K562 (cell line): ENCODE results near the gene LONRF2. TPM values are rescaled to one million over a fixed set of nuclear protein-coding genes. Genes with fewer than 3 reads are reported as not detected.
A peak's percentile ranks its signal among the peaks of the same experiment; 100 is the strongest.

Source experiments
- ATAC-seq: fragments of 200-7000 bp; cut with Tn5 transposase; 3 replicates; pipeline ENCODE4 v1.9.1; 2020; ENCODE audit warnings: moderate library complexity
- BruUV-seq: library from RNA; stranded (reverse); fragments of 400-500 nt; replicated peaks from 2 replicates; lab custom pipeline; 2021; lab: Mats Ljungman, UMichigan
- CTCF ChIA-PET: fragments of 300-600 bp; formaldehyde crosslinking; extraction: SDS; loops from one replicate; lab custom pipeline; 2021; ENCODE audit warnings: low intra/inter-chr PET ratio; lab: Yijun Ruan, JAX
- POLR2A ChIA-PET: fragments of 300-600, 350-650 bp; sonication (Branson Sonifier 250); formaldehyde crosslinking; extraction: SDS; loops from one replicate; lab custom pipeline; 2021; ENCODE audit warnings: antibody characterized with exemption, inconsistent platforms; lab: Yijun Ruan, JAX
- DNase-seq, 4 experiments: peaks; one replicate each; pipeline versions ENCODE4 v3.0.0 to v3.0.0-alpha.2; 2011 to 2018; ENCODE audit warnings: low spot score in 3 of 4, mixed read lengths in 3 of 4; ENCODE audit errors: extremely low read depth in 1 of 4
- FAIRE-seq: peaks from 2 replicates; lab custom pipeline; 2011; peaks lifted over from hg19 to GRCh38; lab: Jason Lieb, UNC
- H2AFZ ChIP-seq: 2 replicates; pipeline ENCODE4 v1.6.0; 2011; ENCODE audit warnings: low read depth, low read length, control low read depth, inconsistent platforms
- H3K27ac ChIP-seq: fragments of 200-600 bp; 3 replicates; pipeline ENCODE4 v1.8.0; 2011; ENCODE audit warnings: low read depth, mild to moderate bottlenecking, control low read depth, inconsistent platforms, low read length, moderate library complexity, mixed read lengths; ENCODE audit errors: extremely low read depth
- H3K27me3 ChIP-seq, 2 experiments: fragments of 300-600 bp in 1 of 2; 2 replicates in 1 of 2; 3 replicates in 1 of 2; pipeline versions ENCODE4 v1.6.0 to v1.8.0; 2011; ENCODE audit warnings: inconsistent platforms in 2 of 2, low read length in 2 of 2, mild to moderate bottlenecking in 1 of 2, mixed read lengths in 1 of 2, moderate library complexity in 1 of 2; ENCODE audit not compliant: control insufficient read depth in 2 of 2, insufficient read depth in 2 of 2
- H3K36me3 ChIP-seq: fragments of 300-600 bp; 3 replicates; pipeline ENCODE4 v1.8.0; 2011; ENCODE audit warnings: mild to moderate bottlenecking, low read length, inconsistent platforms; ENCODE audit not compliant: control insufficient read depth, insufficient read depth
- H3K4me1 ChIP-seq, 2 experiments: fragments of 200-600 bp in 1 of 2; replicated peaks in 1 of 2; 2 replicates in 1 of 2; 3 replicates in 1 of 2; pipeline versions ENCODE4 v1.5.1 to v1.8.0; 2011; ENCODE audit warnings: inconsistent platforms in 2 of 2, low read length in 2 of 2, mild to moderate bottlenecking in 1 of 2, mixed read lengths in 1 of 2, moderate library complexity in 1 of 2; ENCODE audit not compliant: control insufficient read depth in 2 of 2, insufficient read depth in 2 of 2
- H3K4me2 ChIP-seq: 2 replicates; pipeline ENCODE4 v1.6.1; 2011; ENCODE audit warnings: low read length, control low read depth, inconsistent platforms, mixed read lengths; ENCODE audit not compliant: insufficient read depth
- H3K4me3 ChIP-seq: fragments of 200-600 bp; sonication (generic), shearing (Covaris generic); 2 replicates; pipeline ENCODE4 v1.5.1; 2016; ENCODE audit warnings: control low read depth, inconsistent platforms
- H3K79me2 ChIP-seq: fragments of 200-600 bp; 3 replicates; pipeline ENCODE4 v1.8.0; 2011; ENCODE audit warnings: low read length, inconsistent platforms; ENCODE audit not compliant: control insufficient read depth, insufficient read depth
- H3K9ac ChIP-seq, 2 experiments: 2 replicates each; pipeline versions ENCODE4 v1.6.0 to v1.6.1; 2011; ENCODE audit warnings: low read depth in 2 of 2, low read length in 2 of 2, control low read depth in 1 of 2, inconsistent platforms in 1 of 2, mild to moderate bottlenecking in 1 of 2, mixed read lengths in 1 of 2; ENCODE audit not compliant: insufficient read depth in 1 of 2
- H3K9me1 ChIP-seq: one replicate; pipeline ENCODE4 v1.6.0; 2011; ENCODE audit warnings: inconsistent platforms, mild to moderate bottlenecking, low read length, moderate library complexity; ENCODE audit not compliant: control insufficient read depth, insufficient read depth
- H3K9me3 ChIP-seq: replicated peaks from 2 replicates; pipeline ENCODE4 v1.5.1; 2011; ENCODE audit warnings: low read depth, low read length, inconsistent platforms; ENCODE audit not compliant: control insufficient read depth, insufficient read depth
- H4K20me1 ChIP-seq: replicated peaks from 2 replicates; pipeline ENCODE4 v1.6.1; 2011; ENCODE audit warnings: low read length, inconsistent platforms, mixed read lengths; ENCODE audit not compliant: control insufficient read depth, insufficient read depth
- DNMT1 ChIP-seq: fragments of 450-650 bp; IDR thresholded peaks from 2 replicates; pipeline ENCODE4 v1.6.1; 2016; ENCODE audit warnings: antibody characterized with exemption, mild to moderate bottlenecking
- HMG20A ChIP-seq: fragments of 450-650 bp; formaldehyde crosslinking; conservative IDR thresholded peaks from 2 replicates; pipeline ENCODE4 v1.4.0; 2020; ENCODE audit warnings: mild to moderate bottlenecking, mixed read lengths
- HNRNPH1 ChIP-seq: fragments of 200-400 bp; formaldehyde crosslinking; optimal IDR thresholded peaks from 2 replicates; pipeline ENCODE3; 2017; ENCODE audit warnings: low read depth, mild to moderate bottlenecking, low read length, moderate library complexity
- NEUROD1 ChIP-seq: fragments of 150-350 bp; IDR thresholded peaks from 2 replicates; pipeline ENCODE4 v1.6.1; 2014; ENCODE audit warnings: borderline replicate concordance, low read length, low read depth; ENCODE audit not compliant: partially characterized antibody
- RAD21 ChIP-seq, 2 experiments: fragments of 250-450 bp in 1 of 2; fragments of 450-650 bp in 1 of 2; sonication (Bioruptor Pico) in 1 of 2; formaldehyde crosslinking in 1 of 2; IDR thresholded peaks in 1 of 2; conservative IDR thresholded peaks in 1 of 2; 2 replicates each; pipeline versions ENCODE4 v1.4.0 to v1.8.0; 2020 to 2022; ENCODE audit warnings: mild to moderate bottlenecking in 2 of 2, moderate library complexity in 1 of 2
- ZKSCAN8 ChIP-seq: fragments of 200-800 bp; sonication (Bioruptor generic); IDR thresholded peaks from 2 replicates; pipeline ENCODE4 v1.6.1; 2016; ENCODE audit warnings: missing genetic modification characterization, missing compliant biosample characterization
- WGBS: fragments of 100-300 bp; shearing (Covaris generic); methylation state at CpG from one replicate; pipeline ENCODE4 v1.1.6; 2016; ENCODE audit warnings: low coverage, mixed read lengths; ENCODE audit not compliant: insufficient coverage; ENCODE audit errors: missing lambda C conversion rate; 5-methylcytosine and 5-hydroxymethylcytosine counted together
- in situ Hi-C: fragments of 300-500 bp; cut with MboI; formaldehyde crosslinking; loops from 4 replicates; pipeline ENCODE4 v1.15.0; 2018; ENCODE audit warnings: inconsistent platforms, mixed read lengths
- intact Hi-C: fragments of 100-400 bp; cut with micrococcal nuclease; formaldehyde crosslinking; loops from 2 replicates; pipeline ENCODE4 v1.14.2; 2022
- polyA plus RNA-seq, 8 experiments: library from polyadenylated mRNA; depleted of rRNA in 4 of 8; stranded (reverse) in 5 of 8; unstranded in 3 of 8; fragments of >200 nt; fragmentation: Nextera tagmentation in 2 of 8; fragmentation: Illumina TruSeq in 1 of 8; extraction: Ambion mirVana in 2 of 8; extraction: Trizol in 1 of 8; gene quantifications; 2 replicates each; pipeline versions ENCODE4 v1.2.1 to v1.2.3, GENCODE V29; 2011 to 2014; ENCODE audit warnings: inconsistent platforms in 1 of 8, missing spikeins in 1 of 8
- total RNA-seq, 7 experiments: library from RNA; depleted of rRNA in 6 of 7; stranded (reverse); fragments of >200 nt in 6 of 7; fragmentation: Illumina TruSeq in 2 of 7; extraction: Trizol in 2 of 7; gene quantifications; 2 replicates each; pipeline versions ENCODE4 v1.2.1 to v1.2.3, GENCODE V29; 2011 to 2021; ENCODE audit warnings: low replicate concordance in 1 of 7
- TF ChIP-seq, protein P1 (sequence below): fragments of 450-650 bp; IDR thresholded peaks from 2 replicates; pipeline ENCODE4 v1.6.1; 2017; ENCODE audit warnings: antibody characterized with exemption
- TF ChIP-seq, protein P2 (sequence below): fragments of 250-450 bp; sonication (Bioruptor Pico); IDR thresholded peaks from 2 replicates; pipeline ENCODE4 v1.4.0; 2020
- TF ChIP-seq, protein P3 (sequence below): sonication (generic); formaldehyde crosslinking; IDR thresholded peaks from 2 replicates; pipeline ENCODE4 v1.8.1; 2023; ENCODE audit warnings: mild to moderate bottlenecking, missing genetic modification reagents

Gene LONRF2
- total and polyA plus RNA-seq, 9 of the 15 experiments (the other 6 are each of a cell fraction or from before 2014, with no cell fraction given), result 0.35 to 5.0 (median 2.7) TPM

DNA sequence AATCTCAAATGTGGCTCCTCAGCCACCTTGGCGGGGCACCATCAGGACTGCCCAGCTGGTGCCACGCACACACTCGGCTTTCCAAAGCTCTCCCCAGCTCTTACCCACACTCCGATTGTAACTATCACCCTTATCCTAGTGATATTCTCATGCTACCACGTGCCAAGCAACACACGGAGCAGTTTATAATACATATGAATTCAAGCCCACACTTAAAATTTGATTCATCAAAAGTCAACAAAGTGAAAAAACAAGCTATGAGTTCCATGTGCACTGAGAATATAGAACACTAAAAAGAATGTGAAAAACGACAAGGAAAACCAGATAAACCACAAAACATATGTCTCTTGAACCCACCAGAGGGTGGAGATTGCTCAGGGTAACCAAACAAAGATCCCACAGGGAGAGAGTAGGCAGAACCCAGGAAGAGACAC is 31.6 kb downstream of the LONRF2 start (continued):
- TF ChIP-seq, protein P1, sequence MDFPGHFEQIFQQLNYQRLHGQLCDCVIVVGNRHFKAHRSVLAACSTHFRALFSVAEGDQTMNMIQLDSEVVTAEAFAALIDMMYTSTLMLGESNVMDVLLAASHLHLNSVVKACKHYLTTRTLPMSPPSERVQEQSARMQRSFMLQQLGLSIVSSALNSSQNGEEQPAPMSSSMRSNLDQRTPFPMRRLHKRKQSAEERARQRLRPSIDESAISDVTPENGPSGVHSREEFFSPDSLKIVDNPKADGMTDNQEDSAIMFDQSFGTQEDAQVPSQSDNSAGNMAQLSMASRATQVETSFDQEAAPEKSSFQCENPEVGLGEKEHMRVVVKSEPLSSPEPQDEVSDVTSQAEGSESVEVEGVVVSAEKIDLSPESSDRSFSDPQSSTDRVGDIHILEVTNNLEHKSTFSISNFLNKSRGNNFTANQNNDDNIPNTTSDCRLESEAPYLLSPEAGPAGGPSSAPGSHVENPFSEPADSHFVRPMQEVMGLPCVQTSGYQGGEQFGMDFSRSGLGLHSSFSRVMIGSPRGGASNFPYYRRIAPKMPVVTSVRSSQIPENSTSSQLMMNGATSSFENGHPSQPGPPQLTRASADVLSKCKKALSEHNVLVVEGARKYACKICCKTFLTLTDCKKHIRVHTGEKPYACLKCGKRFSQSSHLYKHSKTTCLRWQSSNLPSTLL, result no peak
- TF ChIP-seq HNRNPH1, result no peak
- TF ChIP-seq ZKSCAN8, result peak; percentile 54; the same call in 1 of the 2 replicates
- TF ChIP-seq NEUROD1, result no peak
- TF ChIP-seq RAD21 (CRISPR knock-in tag; conservative IDR thresholded peaks at IDR 0.05 in 1 of 2, IDR thresholded peaks at IDR 0.05 in 1 of 2), result 0 out of 4 replicates have a peak, but pooled peaks of 1 of the 2 experiments have one; percentile 21

DNA sequence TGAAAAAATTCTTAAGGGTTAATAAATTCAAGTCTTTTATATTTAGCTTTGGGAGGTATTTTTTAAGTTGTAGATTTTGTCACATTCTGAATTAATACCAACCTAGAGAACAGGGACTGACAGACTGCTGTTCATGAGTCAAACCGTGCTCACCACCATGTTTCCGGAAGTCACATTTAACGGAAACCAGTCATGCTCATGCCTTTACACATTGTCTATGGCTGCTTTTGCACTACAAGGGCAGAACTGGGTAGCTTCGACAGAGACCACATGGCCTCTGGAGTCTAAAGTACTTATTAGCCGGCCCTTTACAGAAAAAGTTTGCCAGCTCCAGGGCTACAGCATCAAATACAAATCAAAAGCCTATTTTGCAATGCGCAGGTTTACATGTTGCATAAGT is 33.3 kb downstream of the LONRF2 start:
- intact Hi-C loops, result no loop called here
- H4K20me1 ChIP-seq, result no peaks in the 10 kb centered on the region
- no peaks in the 10 kb centered on the region for H3K9me3 ChIP-seq
- H2AFZ ChIP-seq, result no peak overlapping the region
- CTCF ChIA-PET, result no interaction called here
- H3K27me3 ChIP-seq, result no peaks in the 10 kb centered on the region
- BruUV-seq, result no TSS peak
- FAIRE-seq (no peak), DNase-seq (no peak)
- no peak overlapping the region for H3K9ac ChIP-seq
- H3K79me2 ChIP-seq, result no peaks in the 10 kb centered on the region
- no peak overlapping the region for H3K4me3 ChIP-seq
- H3K4me2 ChIP-seq, result no peak overlapping the region
- H3K9me1 ChIP-seq, result no peaks in the 10 kb centered on the region
- peaks cover 31% of the 10 kb centered on the region; the same call in 2 of the 3 replicates for H3K36me3 ChIP-seq
- POLR2A ChIA-PET, result interaction anchor here (0.6 kb wide), 1 partner anchor 735 kb away, joined by 4 read pairs; no protein-coding TSS in a partner anchor
- TF ChIP-seq, protein P2, sequence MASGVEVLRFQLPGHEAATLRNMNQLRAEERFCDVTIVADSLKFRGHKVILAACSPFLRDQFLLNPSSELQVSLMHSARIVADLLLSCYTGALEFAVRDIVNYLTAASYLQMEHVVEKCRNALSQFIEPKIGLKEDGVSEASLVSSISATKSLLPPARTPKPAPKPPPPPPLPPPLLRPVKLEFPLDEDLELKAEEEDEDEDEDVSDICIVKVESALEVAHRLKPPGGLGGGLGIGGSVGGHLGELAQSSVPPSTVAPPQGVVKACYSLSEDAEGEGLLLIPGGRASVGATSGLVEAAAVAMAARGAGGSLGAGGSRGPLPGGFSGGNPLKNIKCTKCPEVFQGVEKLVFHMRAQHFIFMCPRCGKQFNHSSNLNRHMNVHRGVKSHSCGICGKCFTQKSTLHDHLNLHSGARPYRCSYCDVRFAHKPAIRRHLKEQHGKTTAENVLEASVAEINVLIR (CRISPR knock-in tag), result no peak
- TF ChIP-seq, protein P3, sequence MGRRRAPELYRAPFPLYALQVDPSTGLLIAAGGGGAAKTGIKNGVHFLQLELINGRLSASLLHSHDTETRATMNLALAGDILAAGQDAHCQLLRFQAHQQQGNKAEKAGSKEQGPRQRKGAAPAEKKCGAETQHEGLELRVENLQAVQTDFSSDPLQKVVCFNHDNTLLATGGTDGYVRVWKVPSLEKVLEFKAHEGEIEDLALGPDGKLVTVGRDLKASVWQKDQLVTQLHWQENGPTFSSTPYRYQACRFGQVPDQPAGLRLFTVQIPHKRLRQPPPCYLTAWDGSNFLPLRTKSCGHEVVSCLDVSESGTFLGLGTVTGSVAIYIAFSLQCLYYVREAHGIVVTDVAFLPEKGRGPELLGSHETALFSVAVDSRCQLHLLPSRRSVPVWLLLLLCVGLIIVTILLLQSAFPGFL (CRISPR knock-in tag), result no peak
- TF ChIP-seq DNMT1 (no peak), HMG20A (CRISPR knock-in tag) (no peak)
- TF ChIP-seq, all 486 proteins: peak for 0
- H3K4me1 ChIP-seq, result peaks cover 26 to 61% of the 10 kb centered on the region in 2 experiments
- in situ Hi-C loops, result no loop called here
- ATAC-seq, result no peak
- no peak overlapping the region for H3K27ac ChIP-seq
- 99% methylated on average over 6 of the region's 6 CpGs for WGBS
